Limb (tissue), 2 donors: ENCODE data around the gene STX11.
"Not testable (repeated sequence)": the region's sequence is repeated elsewhere in the genome, so short reads cannot be mapped to it uniquely, and the experiment has no call there.

Experiments
- DNase-seq, 2 donors: peaks; one replicate each; pipeline ENCODE4 v3.0.0-alpha.2; 2016; ENCODE audit errors: extremely low spot score in 2 of 2

Gene STX11

GRCh38 chr6:144149894-144150709, at the start of gene STX11:
STX11 (plus strand) TSS chr6:144150517; CDS start chr6:144186628, 36,111 bp downstream.
- peak; percentile 68 to 78 for DNase-seq

DNA sequence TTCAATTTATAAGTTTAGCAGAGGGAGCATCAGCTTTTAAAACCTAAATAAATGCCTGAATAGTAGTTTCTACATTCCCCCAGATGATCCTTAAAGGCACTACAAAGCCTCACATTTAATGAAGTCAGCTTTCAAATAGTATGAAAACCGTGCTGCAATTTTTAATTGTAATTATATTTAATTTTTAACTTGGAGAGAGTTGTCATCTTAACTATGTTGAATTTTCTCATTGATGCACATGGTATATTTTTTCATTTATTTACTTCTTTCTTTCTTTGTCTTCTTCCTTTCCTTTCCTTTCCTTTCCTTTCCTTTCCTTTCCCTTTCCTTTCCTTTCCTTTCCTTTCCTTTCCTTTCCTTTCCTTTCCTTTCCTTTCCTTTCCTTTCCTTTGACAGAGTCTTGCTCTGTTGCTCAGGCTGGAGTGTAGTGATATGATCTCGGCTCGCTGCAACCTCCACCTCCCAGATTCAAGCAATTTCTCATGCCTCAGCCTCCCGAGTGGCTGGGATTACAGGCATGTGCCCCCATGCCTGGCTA, 47.2 kb upstream of the STX11 start:
- DNase-seq, result no peak

DNA sequence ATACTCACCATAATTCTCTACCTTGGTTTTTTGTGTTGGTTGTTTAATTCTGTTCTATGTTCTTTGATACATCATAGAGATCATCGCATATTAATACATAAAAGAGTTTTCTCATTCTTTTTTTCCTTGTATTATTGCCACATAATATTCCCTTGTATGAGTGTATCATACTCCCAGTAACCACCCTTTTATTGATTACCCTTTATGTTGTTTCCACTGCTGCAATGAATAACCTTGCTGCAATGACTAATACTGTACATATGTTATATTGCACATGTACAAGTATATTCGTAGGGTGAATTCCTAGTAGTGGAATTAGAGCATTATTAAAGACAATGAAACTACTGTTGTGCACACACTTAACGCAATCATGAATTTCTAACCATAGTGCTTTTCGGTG, 45.8 kb upstream of the STX11 start:
- DNase-seq, result no peak

DNA sequence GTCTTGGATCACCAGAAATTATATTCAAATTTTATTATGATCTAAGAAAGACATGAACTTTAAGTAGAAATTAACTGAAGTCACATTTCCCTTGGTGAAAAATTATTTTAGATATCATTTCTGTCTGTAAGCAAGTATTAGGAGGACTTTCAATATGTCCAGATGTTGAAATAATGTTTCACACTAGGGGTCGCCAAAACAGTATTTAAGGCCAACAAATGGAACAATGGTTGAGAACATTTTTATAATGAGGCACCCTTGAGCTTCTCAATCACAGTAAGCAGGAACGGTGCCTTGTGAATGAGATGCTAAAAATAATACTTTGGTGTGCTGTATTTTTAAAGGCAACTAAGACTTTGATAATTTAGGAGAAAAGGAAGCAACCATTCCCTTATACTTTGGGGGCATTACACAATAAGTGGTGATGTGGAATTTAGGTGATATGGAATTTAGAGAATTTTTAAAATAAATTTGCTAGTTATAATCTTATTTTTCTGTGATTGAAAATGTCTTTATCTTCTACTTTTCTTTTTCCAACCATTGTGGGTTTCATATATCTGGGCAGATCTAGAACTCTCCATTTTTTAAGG, 45.3 kb upstream of the STX11 start:
- peak in 1 of 2 donors; percentile 84 for DNase-seq

GRCh38 chr6:144106206-144106605, 44.1 kb upstream of the STX11 start:
- DNase-seq, result no peak

GRCh38 chr6:144110210-144110609, 40.1 kb upstream of the STX11 start:
- DNase-seq, result no peak

- no peak for DNase-seq
Observed at GRCh38 chr6:144113366-144113765, 37.0 kb upstream of the STX11 start.

- DNase-seq, result no peak
Observed at GRCh38 chr6:144115219-144115618, 35.1 kb upstream of the STX11 start.

- no peak for DNase-seq
Observed at GRCh38 chr6:144119376-144119775, 30.9 kb upstream of the STX11 start.

DNA sequence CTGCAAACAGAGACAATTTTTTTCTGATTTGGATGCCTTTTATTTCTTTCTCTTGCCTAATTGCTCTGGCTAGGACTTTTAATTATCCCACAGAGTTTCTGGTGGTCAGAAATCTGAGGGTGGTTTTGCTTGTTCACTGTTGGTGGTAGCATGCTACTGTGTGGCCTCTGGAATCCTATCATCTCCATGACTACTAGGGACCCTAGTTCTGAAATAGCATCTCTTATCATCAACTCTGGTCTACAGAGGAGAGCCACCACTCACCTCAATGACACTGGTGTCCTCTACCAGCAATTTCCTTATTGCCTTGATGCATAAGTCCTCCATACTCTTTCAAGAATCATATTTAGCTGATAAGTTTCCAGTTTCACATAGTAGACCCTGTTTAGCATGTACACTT, 27.5 kb upstream of the STX11 start:
- DNase-seq, result no peak

DNA sequence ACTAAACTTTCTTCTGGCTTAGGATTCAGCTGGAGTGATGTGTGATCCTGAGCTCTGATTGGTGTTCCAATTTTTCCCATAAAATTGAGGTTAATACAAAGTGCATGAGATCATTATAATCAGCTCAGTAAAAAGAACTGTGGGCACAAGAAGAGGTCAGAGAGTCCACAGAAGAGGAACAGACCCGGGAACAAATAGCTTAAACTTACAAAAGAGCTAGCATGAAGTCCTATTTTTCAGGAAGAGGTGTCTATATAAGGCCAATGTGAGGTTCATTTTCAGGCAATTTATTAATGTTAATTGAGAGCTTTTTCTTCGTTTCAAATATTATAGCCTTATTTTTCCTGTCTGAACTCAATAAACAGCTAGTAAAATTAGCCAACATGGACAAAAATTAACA, 26.9 kb upstream of the STX11 start:
- DNase-seq, result no peak

DNA sequence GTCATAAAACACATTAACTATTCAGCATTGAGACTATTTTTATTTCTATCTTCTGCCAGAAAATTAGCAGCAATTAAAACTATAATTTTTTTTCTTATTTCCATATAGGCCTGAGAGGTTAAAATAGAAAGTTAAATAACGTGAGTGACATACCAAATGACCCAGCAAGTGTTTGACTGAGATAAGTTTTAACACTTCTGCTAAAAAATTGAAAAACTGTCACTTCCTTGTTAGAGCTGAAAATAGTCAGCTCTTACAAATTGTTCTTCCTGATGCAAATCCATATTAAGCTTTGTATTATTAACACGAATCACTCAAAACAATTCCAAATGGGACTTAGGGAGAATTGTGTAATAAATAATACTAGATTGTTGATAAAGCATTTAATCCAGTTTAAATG, 26.5 kb upstream of the STX11 start:
- no peak for DNase-seq

GRCh38 chr6:144127097-144127496, 23.2 kb upstream of the STX11 start:
- DNase-seq, result no peak

DNA sequence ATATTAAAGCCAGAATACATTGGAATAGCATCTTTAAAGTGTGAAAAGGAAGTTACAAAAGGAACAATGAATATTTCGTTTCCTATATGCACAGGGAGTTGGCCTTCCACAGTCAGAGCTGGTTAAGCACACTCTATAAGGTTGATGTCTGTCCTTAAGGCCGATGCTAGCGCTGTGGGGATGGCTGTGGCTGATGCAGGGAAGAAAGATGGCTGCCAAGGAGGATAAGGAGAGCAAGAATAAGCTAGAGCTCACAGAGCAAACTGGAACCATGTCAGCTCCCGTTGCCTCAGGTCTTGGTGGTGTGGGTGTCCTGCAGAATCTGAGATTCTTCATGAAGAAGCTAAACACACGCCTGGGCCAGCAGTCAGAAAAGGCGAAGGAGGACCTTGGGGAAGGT, 20.8 kb upstream of the STX11 start:
- DNase-seq, result no peak

GRCh38 chr6:144131248-144131709, 19.0 kb upstream of the STX11 start:
- no peak for DNase-seq

DNA sequence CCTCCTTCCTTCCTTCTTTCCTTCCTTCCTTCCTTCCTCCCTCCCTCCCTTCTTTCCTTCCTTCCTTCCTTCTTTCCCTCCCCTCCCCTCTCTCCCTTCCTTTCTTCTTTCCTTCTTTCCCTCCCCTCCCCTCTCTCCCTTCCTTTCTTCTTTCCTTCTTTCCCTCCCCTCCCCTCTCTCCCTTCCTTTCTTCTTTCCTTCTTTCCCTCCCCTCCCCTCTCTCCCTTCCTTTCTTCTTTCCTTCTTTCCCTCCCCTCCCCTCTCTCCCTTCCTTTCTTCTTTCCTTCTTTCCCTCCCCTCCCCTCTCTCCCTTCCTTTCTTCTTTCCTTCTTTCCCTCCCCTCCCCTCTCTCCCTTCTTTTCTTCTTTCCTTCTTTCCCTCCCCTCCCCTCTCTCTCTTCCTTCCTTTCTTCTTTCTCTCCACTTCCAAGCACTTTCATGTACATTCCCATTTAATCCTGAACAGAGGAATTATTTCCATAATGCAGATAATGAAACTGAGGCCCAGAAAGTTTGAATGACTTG, 18.1 kb upstream of the STX11 start:
- DNase-seq, result not testable (repeated sequence)

- no peak for DNase-seq
Observed at GRCh38 chr6:144133225-144133821, 17.0 kb upstream of the STX11 start.

GRCh38 chr6:144134176-144134575, 16.1 kb upstream of the STX11 start:
- no peak for DNase-seq

GRCh38 chr6:144134737-144135136, 15.6 kb upstream of the STX11 start:
- DNase-seq, result no peak

GRCh38 chr6:144138542-144138941, 11.8 kb upstream of the STX11 start:
- DNase-seq, result no peak

GRCh38 chr6:144139817-144140216, 10.5 kb upstream of the STX11 start:
- DNase-seq, result no peak

DNA sequence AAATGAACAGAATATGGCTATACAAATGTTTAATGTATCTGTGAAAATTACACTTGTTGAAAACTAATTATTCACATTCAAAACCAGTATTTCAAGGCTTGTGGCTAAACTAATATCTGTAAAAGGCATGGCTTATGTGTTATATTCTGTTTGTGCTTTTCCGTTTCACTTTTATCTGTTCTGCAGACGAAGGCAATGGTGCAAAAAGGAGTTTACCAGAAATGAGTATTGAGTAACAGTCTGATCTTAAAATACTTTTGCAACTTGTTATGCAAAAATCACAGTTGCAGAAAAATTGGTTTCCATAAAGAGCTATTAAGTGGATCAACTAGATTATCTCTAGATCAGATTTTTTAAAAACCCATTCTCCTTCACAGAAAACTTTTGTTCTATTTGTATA, 9.4 kb upstream of the STX11 start:
- no peak for DNase-seq
